ENCODE data around the gene BTNL9. TPM values are rescaled to one million over a fixed set of nuclear protein-coding genes. Genes with fewer than 3 reads are reported as not detected.

The BTNL9 gene
- total and polyA plus RNA-seq, 2 of the 8 experiments (the other 6 are each of a cell fraction or from before 2014, with no cell fraction given), result 0.23 to 0.89 TPM

- H3K9me3 ChIP-seq (ENCODE audit: insufficient read depth in 2 of 2, low read depth in 1 of 2, low read length in 1 of 2), result peaks cover 4 to 8% of the 10 kb centered on the region in 2 experiments; a peak in 2 of 4 replicates
- H2BK20ac ChIP-seq (ENCODE audit: low read length), result no peak overlapping the region
- no peak overlapping the region for H4K91ac ChIP-seq (replicated peaks; ENCODE audit: insufficient read length, low read length)
- ChIA-PET POLR2A (ENCODE audit: partially characterized antibody) (interaction anchor here (0.6 to 2.6 kb wide), 2 partner anchors 9 to 71 kb away, joined by 3 to 11 read pairs; no protein-coding TSS in a partner anchor), CTCF (ENCODE audit: partially characterized antibody) (interaction anchor here (1.4 kb wide), 1 partner anchor 12 kb away, joined by 9 read pairs; no protein-coding TSS in a partner anchor)
- peaks cover 0 to 13% (median 8%) of the 10 kb centered on the region in 4 experiments; a peak in 5 of 7 replicates for H3K4me1 ChIP-seq (replicated peaks in 1 of 4; ENCODE audit: control insufficient read depth in 3 of 4, insufficient read depth in 4 of 4, low read length in 3 of 4)
- DNase-seq (ENCODE audit: low read depth in 1 of 2, low spot score in 2 of 2) (peak in 1 of 2 experiments; percentile 40), FAIRE-seq (no peak)
- no peak overlapping the region for H3K56ac ChIP-seq (replicated peaks; ENCODE audit: insufficient read length, low read depth, low read length)
- H2AK5ac ChIP-seq (ENCODE audit: low read depth, low read length), result no peak overlapping the region
- H3K79me2 ChIP-seq (ENCODE audit: control insufficient read depth in 1 of 2, insufficient read depth in 2 of 2, low read length in 2 of 2), result no peaks in the 10 kb centered on the region
- 79% methylated on average over 12 of the region's 13 CpGs; no CpG with 5 or more reads in 1 of the 2 experiments for WGBS, 2 experiments (ENCODE audit: extremely low coverage in 1 of 2, insufficient coverage in 1 of 2, insufficient read length in 1 of 2, insufficient replicate concordance in 2 of 2, low coverage in 1 of 2, low lambda C conversion rate in 2 of 2, missing lambda C conversion rate in 1 of 2)
- no peak overlapping the region for H3K9ac ChIP-seq (replicated peaks in 1 of 4; ENCODE audit: extremely low read depth in 1 of 4, low read depth in 3 of 4, low read length in 3 of 4)
- peak overlapping the region; percentile 16 for H4K8ac ChIP-seq (ENCODE audit: extremely low read depth, insufficient read depth, low read length)
- H3K23ac ChIP-seq (ENCODE audit: insufficient read length), result no peak overlapping the region
- no peak overlapping the region for H3K18ac ChIP-seq (ENCODE audit: extremely low read depth, low read length)
- no peak overlapping the region for H2AFZ ChIP-seq (ENCODE audit: low read length)
- no peak overlapping the region for H3K4me3 ChIP-seq (ENCODE audit: extremely low read depth in 1 of 4, insufficient read depth in 2 of 4, low read depth in 3 of 4, low read length in 4 of 4)
- no peaks in the 10 kb centered on the region; a peak in 1 of 7 replicates for H3K27me3 ChIP-seq (replicated peaks in 1 of 4; ENCODE audit: control insufficient read depth in 3 of 4, extremely low read depth in 1 of 4, insufficient read depth in 3 of 4, low read length in 3 of 4)
- H3K23me2 ChIP-seq (ENCODE audit: low read depth, low read length), result no peaks in the 10 kb centered on the region
- H4K20me1 ChIP-seq (replicated peaks in 1 of 2; ENCODE audit: control insufficient read depth in 1 of 2, insufficient read depth in 2 of 2, low read length in 2 of 2), result no peaks in the 10 kb centered on the region
- no peak overlapping the region for H2BK5ac ChIP-seq (ENCODE audit: low read depth, low read length)
- no peaks in the 10 kb centered on the region for H3K36me3 ChIP-seq (ENCODE audit: control insufficient read depth in 2 of 4, insufficient read depth in 4 of 4, low read length in 3 of 4)
- no peak overlapping the region for H3K14ac ChIP-seq (ENCODE audit: insufficient read length)
- no peak overlapping the region for H2BK120ac ChIP-seq (replicated peaks; ENCODE audit: low read depth, low read length)
- H3K4ac ChIP-seq (replicated peaks; ENCODE audit: insufficient read length, low read depth, low read length), result no peak overlapping the region
- no peak overlapping the region for H4K5ac ChIP-seq (ENCODE audit: insufficient read length, low read depth, low read length)
- H2BK12ac ChIP-seq (ENCODE audit: low read depth, low read length), result no peak overlapping the region
- H3K79me1 ChIP-seq (ENCODE audit: low read depth, low read length), result no peaks in the 10 kb centered on the region
- TF ChIP-seq TBP (IDR thresholded peaks at IDR 0.05; ENCODE audit: low read depth, low read length), result no peak
- no peak for TF ChIP-seq BCL11A (IDR thresholded peaks at IDR 0.05; ENCODE audit: low read depth in 2 of 2, low read length in 2 of 2)
- no peak for TF ChIP-seq CHD2 (IDR thresholded peaks at IDR 0.05; ENCODE audit: low read length)
- TF ChIP-seq NRF1 (IDR thresholded peaks at IDR 0.05; ENCODE audit: low read depth, low read length), result no peak
- no peak for TF ChIP-seq SIX5 (IDR thresholded peaks at IDR 0.05; ENCODE audit: low read depth, low read length)
- TF ChIP-seq ZNF274 (IDR thresholded peaks at IDR 0.05; ENCODE audit: borderline replicate concordance, extremely low read depth, low read length), result no peak
- TF ChIP-seq CBX5 (IDR thresholded peaks at IDR 0.05; ENCODE audit: low read depth, low read length), result no peak
- TF ChIP-seq POLR2A (IDR thresholded peaks at IDR 0.05; ENCODE audit: control extremely low read depth in 1 of 2, low read depth in 2 of 2, low read length in 2 of 2), result no peak
- no peak for TF ChIP-seq JUN (IDR thresholded peaks at IDR 0.05; ENCODE audit: low read depth, low read length)
- TF ChIP-seq BACH1 (IDR thresholded peaks at IDR 0.05; ENCODE audit: low read length), result no peak
- TF ChIP-seq TAF7 (optimal IDR thresholded peaks at IDR 0.05; ENCODE audit: borderline replicate concordance, low read depth, low read length), result no peak
- H3K27ac ChIP-seq (ENCODE audit: low read depth, low read length), result no peak overlapping the region
- no peak overlapping the region for H2BK15ac ChIP-seq (ENCODE audit: low read length)
- 0 out of 4 replicates have a peak overlapping the region, but pooled peaks of 1 of the 2 experiments have one; percentile 8 for H3K4me2 ChIP-seq (ENCODE audit: insufficient read depth in 1 of 2, low read depth in 2 of 2, low read length in 2 of 2)
Observed at GRCh38 chr5:181036816-181037364, 3.2 kb upstream of the BTNL9 start.
